Motor neuron (in vitro differentiated cells): ENCODE data around the gene NUDT14. TPM values are rescaled to one million over a fixed set of nuclear protein-coding genes. Genes with fewer than 3 reads are reported as not detected.

ENCODE experiments used
- ATAC-seq, 8 experiments: fragments of 200-7000 bp; cut with Tn5 transposase; replicated peaks in 6 of 8; 2 replicates each; pipeline ENCODE4 v1.8.0; 2021; ENCODE audit warnings: mild to moderate bottlenecking in 8 of 8, moderate library complexity in 8 of 8
- H3K27ac ChIP-seq, 2 donors: fragments of 250-450 bp; sonication (Bioruptor Pico); 2 replicates each; pipeline ENCODE4 v1.9.0; 2021; ENCODE audit warnings: antibody characterized with exemption in 2 of 2, mild to moderate bottlenecking in 2 of 2, moderate library complexity in 1 of 2
- H3K4me1 ChIP-seq, 2 donors: fragments of 250-450 bp; sonication (Bioruptor Pico); replicated peaks in 1 of 2; 2 replicates each; pipeline ENCODE4 v1.6.1; 2021; ENCODE audit warnings: antibody characterized with exemption in 2 of 2, mild to moderate bottlenecking in 2 of 2, moderate library complexity in 1 of 2
- H3K4me3 ChIP-seq, 5 donors: fragments of 250-450 bp; sonication (Bioruptor Pico); 2 replicates each; pipeline ENCODE4 v1.9.0; 2021; ENCODE audit warnings: antibody characterized with exemption in 5 of 5, mild to moderate bottlenecking in 5 of 5, moderate library complexity in 4 of 5
- WGBS, 10 experiments: fragments of 450-650 bp; shearing (Covaris generic); methylation state at CpG; one replicate each; pipeline ENCODE4 v1.0.0; 2022; 5-methylcytosine and 5-hydroxymethylcytosine counted together
- in situ Hi-C, 9 experiments: fragments of 400-800 bp; cut with MboI; loops; one replicate each; pipeline ENCODE4 v1.15.0; 2021; ENCODE audit warnings: low sequenced_read_pairs in 9 of 9, low pct_unique_long_range_greater_than_20kb in 2 of 9; ENCODE audit not compliant: unreplicated experiment in 9 of 9
- total RNA-seq, 8 experiments: library from RNA; unstranded; fragments of 300-600 nt; gene quantifications; 2 replicates each; pipeline versions ENCODE4 v1.2.3 to v1.2.4, GENCODE V29; 2022

The NUDT14 gene
- total RNA-seq, 8 experiments from 2014 or later, result 11.0 to 26.1 (median 20.8) TPM

DNA sequence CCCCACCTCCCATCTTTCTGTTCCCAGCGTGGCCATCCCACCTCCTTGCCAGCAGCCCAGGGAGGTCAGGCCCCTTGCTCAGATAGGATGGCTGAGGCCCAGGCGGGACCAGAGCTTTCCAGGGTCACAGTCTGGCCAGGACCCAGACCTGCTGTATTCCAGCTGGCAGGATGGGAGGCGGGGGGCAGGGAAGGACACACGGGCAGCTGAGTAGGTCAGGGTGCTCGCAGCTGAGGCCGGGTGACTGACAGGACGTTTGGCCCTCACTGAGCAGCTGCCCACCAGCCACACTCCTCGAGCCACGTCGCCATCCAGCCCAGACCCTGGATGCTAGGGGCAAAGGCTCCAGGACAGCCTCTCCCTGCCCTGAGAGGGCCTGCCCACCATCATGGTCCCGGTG, 4.0 kb downstream of the NUDT14 start:
- ATAC-seq, result no peak
- Histone ChIP-seq H3K4me3 (no peak overlapping the region), H3K27ac (no peak overlapping the region), H3K4me1 (peaks cover 9 to 27% of the 10 kb centered on the region in 2 donors)
- in situ Hi-C loops, result loop anchor here in 1 of 9 experiments (25.0 kb wide), 1 partner anchor 90 kb away; no protein-coding TSS in a partner anchor
- WGBS, 10 experiments, result 50 to 87% methylated on average over 1 to 3 of the region's 11 CpGs; no CpG with 5 or more reads in 8 of the 10 experiments

DNA sequence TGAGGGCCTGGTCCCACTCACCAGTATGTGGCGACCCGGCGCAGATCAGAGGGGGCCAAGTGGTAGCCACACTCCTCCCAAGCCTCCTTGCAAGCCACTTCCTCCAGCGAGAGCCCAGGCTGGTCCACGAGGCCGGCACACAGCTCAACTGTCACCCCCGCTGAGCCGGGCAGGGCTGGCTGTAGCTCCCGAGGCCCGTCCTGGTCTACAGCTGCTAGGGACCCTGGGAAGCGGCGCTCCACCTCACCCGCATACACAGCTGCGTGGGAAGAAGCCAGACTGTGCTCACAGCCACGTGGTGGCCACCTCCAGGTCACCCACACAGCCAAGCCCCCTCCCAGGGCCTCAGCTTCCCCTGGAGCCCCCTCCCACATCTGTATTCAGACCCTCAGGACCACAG, 4.6 kb downstream of the NUDT14 start:
- in situ Hi-C loops, result loop anchor here in 1 of 9 experiments (25.0 kb wide), 1 partner anchor 89 kb away; no protein-coding TSS in a partner anchor
- peak in 1 of 8 experiments; percentile 22 for ATAC-seq
- 90% methylated on average over 2 of the region's 15 CpGs; no CpG with 5 or more reads in 9 of the 10 experiments for WGBS, 10 experiments
- H3K27ac ChIP-seq, result no peak overlapping the region
- H3K4me3 ChIP-seq, result no peak overlapping the region
- H3K4me1 ChIP-seq, result peaks cover 9 to 24% of the 10 kb centered on the region in 2 donors

DNA sequence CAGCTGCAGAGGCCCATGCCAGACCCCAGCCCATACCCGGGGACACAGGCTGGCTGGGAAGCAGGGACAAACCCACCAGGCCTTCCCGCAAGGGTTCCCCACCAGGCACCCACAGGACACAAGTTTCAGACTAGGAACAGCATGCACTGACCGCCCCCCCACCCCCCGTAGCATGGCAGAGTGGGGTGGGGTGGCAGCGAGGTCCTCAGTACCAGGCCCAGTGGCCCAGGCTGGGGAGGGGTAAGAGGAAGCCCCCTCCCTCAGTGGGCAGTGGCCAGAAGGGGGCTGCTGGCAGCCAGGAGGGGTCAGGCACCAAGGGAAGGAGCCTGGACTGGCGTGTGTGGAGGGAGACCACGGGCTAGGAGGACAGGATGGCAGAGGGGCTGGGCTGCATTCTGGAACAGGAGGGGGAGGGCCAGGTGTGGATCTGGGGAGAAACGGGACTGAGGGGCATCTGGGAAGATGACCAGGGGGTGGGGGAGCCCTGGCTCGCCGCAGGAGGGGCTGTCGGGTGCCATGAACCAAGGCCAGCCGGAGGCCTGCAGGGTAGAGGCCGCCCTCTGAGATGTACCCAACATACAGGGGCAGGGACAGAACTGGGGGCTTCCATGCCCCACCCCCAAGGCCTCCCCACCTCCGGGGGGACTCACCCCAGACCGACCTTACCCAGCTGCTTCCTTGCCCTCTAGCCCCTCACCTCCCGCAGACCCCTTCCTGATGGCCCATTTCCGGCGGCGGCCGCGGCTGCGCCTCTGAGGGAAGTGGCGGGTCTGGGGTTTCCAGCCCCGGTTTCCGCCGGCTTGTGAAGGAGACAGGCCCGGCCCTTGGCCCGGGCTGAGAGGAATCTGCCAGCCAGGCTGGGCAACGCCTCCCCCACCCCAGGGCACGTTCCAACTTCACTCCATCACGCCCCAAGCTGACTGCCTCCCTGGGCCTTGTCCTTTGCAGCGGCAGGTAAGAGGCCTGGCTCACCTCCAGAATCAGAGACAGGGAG, 6.9 kb downstream of the NUDT14 start:
- Histone ChIP-seq H3K4me1 (peaks cover 3 to 30% of the 10 kb centered on the region in 2 donors), H3K27ac (no peak overlapping the region), H3K4me3 (no peak overlapping the region)
- WGBS, 10 experiments, result 76 to 84% methylated on average over 6 to 9 of the region's 32 CpGs; no CpG with 5 or more reads in 8 of the 10 experiments
- ATAC-seq, result no peak
- in situ Hi-C loops, result no loop called here

DNA sequence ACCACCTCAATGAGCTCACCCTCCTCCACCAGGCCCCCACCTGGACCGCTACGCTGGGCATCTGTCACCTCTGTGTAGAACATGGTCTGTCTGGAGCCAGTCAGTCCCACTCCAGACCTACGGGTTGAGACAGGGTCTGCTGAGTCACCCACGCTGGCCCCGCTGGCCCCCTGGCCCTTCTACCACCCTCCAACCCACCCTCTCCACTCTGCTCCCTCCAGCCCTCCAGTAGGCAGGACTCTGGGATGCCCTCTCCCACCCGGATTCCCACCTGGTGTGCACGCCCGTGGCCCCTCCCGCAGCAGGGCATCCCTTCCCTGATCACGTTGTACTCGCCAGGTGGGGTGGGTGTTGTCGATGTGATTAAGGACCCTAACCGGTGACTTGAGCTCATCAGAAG, 8.0 kb downstream of the NUDT14 start:
- WGBS, 10 experiments, result 100% methylated on average over 2 of the region's 13 CpGs; no CpG with 5 or more reads in 9 of the 10 experiments
- Histone ChIP-seq H3K27ac (no peak overlapping the region), H3K4me3 (no peak overlapping the region), H3K4me1 (peaks cover 3 to 21% of the 10 kb centered on the region in 2 donors)
- in situ Hi-C loops, result no loop called here
- ATAC-seq, result no peak

DNA sequence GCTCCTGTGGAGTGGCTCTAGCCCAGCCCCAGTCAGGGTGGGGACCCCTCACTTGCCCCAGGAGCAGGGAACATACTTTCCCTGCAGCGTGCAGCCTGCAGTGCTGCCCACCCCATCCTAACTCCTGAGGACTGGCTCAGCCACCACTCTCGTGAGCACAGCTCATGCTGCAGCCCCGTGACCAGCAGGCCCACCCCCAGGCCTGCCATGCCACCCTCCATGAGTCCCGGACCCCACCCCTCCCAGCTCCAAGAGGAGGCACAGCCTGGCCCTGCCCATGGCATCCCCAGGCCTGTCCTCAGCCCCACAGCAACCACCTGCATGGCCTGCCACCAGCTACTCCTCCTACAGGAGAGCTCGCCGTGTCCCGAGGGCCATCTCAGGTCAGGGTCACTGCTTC, 8.6 kb downstream of the NUDT14 start:
- no peak overlapping the region for H3K4me3 ChIP-seq
- H3K4me1 ChIP-seq, result peaks cover 3 to 21% of the 10 kb centered on the region in 2 donors
- no CpG with 5 or more reads among the region's 7 CpGs for WGBS, 10 experiments
- no peak for ATAC-seq
- in situ Hi-C loops, result no loop called here
- no peak overlapping the region for H3K27ac ChIP-seq

DNA sequence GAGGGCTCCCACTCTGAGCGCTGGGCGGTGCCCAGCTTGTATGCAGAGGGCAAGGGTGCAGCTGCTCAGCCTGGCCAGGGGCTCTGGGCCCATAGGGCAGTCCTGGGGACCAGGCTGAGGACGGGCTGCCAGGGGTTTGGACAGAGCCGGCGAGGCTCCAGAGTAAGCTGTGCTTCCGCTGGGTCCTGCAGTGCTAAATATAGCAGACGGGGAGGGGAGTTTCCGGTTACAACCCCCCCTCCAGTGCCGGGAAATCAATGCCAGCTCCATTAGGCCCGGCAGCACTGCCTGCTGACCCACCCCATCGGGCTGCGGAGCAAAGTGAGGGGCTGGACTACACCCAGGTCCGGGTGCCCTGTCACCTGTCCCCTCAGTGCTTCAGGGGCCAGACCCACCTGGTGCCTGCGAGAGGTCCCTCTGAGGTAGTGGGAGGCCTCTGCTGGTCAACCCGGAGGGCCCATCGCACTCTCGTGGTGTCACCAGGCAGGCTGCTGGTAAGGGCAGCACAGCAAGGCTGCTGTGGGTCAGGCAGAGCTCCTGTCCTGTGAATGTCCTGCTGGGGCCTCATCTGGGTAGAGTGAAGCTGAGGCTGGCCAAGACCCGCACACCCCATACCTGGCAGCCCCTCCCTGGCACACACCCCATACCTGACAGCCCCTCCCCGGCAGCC, 10.0 kb downstream of the NUDT14 start:
- WGBS, 10 experiments, result 10 to 52% (median 43%) methylated on average over 1 to 10 of the region's 19 CpGs; no CpG with 5 or more reads in 6 of the 10 experiments
- no peak overlapping the region for H3K27ac ChIP-seq
- peak in 1 of 8 experiments; percentile 5 for ATAC-seq
- H3K4me3 ChIP-seq, result no peak overlapping the region
- in situ Hi-C loops, result no loop called here
- H3K4me1 ChIP-seq, result peaks cover 9 to 28% of the 10 kb centered on the region in 2 donors

DNA sequence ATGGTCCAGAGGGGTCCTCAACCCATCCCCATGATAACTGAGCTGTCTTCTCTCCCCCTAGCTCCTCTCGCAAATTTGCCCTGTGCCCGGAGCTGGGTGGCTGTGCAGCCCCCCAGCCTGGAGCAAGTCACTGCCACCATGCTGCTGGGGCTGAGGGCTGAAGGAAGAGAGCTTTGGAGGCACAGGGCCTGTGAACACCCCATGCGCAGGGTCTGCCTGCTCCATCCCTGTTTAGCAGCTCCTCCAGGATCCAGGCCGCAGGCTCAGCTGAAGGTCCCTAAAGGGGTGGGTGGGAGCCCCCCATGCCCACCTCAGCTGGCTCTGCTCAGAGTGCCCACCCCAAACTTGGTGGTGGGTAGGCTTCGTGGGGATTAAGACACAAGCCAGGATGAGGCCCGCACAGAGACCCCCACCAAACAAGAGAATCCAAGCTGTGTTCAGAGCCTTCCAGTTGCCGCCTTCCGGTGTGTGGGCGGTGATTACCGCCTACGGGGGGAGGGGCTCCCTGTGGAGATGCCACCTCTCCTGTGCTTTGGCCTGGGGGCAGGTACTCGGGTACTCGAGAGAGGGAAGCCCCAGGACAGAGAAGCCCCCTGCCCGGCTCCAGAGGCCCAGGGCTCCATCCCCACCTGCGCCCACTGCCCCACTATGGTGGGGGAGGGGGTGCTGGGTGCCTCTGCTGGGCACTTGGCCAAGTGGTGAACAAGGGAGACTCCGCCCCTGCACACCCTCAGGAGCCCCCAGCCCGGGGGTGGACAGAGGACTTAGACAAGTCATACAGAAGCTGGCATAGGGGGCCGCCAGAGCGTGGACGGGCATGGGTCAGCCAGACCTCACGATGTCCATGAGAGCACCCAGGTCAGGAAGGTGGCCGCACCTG, 11.1 kb downstream of the NUDT14 start:
- H3K4me3 ChIP-seq, result no peak overlapping the region
- in situ Hi-C loops, result no loop called here
- no peak overlapping the region for H3K27ac ChIP-seq
- 41 to 93% (median 80%) methylated on average over 1 to 4 of the region's 22 CpGs; no CpG with 5 or more reads in 4 of the 10 experiments for WGBS, 10 experiments
- ATAC-seq, result no peak
- H3K4me1 ChIP-seq, result peaks cover 9 to 36% of the 10 kb centered on the region in 2 donors

DNA sequence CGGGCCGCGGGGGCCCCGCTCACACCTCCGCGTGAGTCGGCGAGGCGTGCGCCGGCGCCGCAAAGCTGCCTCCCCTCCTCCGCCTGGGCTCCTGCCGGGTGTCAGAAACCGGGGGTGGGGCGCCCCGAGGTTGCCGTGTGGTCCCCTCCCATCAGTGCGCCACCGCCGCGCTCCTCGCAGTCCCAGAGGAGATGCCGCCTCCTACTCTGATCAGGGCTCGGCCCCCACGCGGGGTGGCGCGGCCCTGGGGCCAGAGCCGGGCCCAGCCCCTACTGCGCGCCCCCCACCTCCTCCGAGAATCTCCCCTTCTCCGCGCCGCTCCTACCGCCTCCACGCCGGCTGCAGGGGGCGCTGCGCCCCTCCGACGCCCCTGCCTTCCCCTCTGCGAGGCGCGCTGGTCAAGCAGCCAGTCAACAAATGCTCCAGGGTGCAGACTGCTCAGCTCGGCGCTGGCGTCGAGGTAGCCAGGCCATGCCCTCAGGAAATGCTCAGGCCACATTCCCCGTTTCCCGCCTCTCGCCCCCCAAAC, 12.1 kb downstream of the NUDT14 start:
- WGBS, 10 experiments, result 14% methylated on average over 4 of the region's 54 CpGs; no CpG with 5 or more reads in 9 of the 10 experiments
- in situ Hi-C loops, result no loop called here
- peak overlapping the region; percentile 40 to 64 (median 43) for H3K4me3 ChIP-seq

DNA sequence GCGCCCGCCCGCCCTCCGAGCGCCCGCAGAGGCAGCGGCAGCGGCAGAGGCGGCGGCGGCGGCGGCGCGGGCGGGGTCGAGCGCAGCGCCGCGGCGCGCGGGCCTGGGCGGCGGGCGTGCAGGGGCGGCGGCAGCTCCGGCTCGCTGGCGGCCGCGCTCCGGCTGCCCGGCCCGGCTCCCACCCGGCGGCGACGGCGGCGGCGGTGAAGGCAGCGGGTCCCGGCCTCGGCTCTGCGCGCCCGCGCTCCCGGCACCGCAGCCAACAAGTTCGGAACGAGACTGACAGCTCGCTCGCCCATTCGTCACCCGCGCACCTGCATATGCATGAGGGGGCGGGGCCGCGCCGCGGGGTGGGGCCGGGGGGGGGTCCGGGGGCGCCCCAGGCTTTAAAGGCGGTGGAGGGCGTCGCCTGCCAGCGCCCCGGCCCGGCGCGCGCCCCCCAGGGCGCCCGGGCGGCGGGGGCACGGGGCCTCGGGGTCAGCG, 12.6 kb downstream of the NUDT14 start, which contains the start of gene JAG2:
TSS of gene JAG2 (minus strand) at position 281 of the 483 bp plus-strand sequence. CDS start 356 bp downstream, outside the sequence.
- WGBS, 10 experiments, result no CpG with 5 or more reads among the region's 84 CpGs
- ATAC-seq, result peak; percentile 52 to 66 (median 57)
- in situ Hi-C loops, result no loop called here
- Histone ChIP-seq H3K27ac (peak within 1 kb of the TSS; percentile 40 to 80), H3K4me3 (peak within 1 kb of the TSS; percentile 40 to 64 (median 43)), H3K4me1 (peaks cover 9 to 36% of the 10 kb centered on the region in 2 donors)

More for the DNA sequence above, 12.1 kb downstream of the NUDT14 start:
- Histone ChIP-seq H3K4me1 (peaks cover 9 to 36% of the 10 kb centered on the region in 2 donors), H3K27ac (peak overlapping the region in 1 of 2 donors; percentile 80)
- peak; percentile 25 to 81 (median 70) for ATAC-seq

DNA sequence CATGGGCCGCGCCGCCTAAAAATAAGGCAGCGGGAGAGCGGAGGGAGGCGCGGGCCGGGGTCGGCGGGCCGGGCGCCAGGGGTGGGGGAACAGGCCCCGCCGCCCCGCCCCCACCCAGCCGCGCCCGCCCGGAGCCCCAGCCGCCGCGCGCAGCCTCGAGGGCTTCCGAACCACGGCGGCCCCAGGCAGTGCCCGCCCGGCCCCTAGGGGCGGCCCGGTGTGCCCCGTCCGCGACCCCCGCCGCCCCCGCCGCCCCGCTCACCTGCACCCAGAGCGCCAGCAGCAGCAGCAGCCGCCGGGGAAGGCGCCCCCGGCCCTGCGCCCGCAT, 13.1 kb downstream of the NUDT14 start:
- H3K4me1 ChIP-seq, result peaks cover 9 to 40% of the 10 kb centered on the region in 2 donors
- in situ Hi-C loops, result no loop called here
- WGBS, 10 experiments, result no CpG with 5 or more reads among the region's 46 CpGs
- H3K4me3 ChIP-seq, result peak overlapping the region; percentile 40 to 64 (median 43)
- H3K27ac ChIP-seq, result peak overlapping the region; percentile 40 to 80
- ATAC-seq, result peak in 7 of 8 experiments; percentile 0 to 9 (median 5)

DNA sequence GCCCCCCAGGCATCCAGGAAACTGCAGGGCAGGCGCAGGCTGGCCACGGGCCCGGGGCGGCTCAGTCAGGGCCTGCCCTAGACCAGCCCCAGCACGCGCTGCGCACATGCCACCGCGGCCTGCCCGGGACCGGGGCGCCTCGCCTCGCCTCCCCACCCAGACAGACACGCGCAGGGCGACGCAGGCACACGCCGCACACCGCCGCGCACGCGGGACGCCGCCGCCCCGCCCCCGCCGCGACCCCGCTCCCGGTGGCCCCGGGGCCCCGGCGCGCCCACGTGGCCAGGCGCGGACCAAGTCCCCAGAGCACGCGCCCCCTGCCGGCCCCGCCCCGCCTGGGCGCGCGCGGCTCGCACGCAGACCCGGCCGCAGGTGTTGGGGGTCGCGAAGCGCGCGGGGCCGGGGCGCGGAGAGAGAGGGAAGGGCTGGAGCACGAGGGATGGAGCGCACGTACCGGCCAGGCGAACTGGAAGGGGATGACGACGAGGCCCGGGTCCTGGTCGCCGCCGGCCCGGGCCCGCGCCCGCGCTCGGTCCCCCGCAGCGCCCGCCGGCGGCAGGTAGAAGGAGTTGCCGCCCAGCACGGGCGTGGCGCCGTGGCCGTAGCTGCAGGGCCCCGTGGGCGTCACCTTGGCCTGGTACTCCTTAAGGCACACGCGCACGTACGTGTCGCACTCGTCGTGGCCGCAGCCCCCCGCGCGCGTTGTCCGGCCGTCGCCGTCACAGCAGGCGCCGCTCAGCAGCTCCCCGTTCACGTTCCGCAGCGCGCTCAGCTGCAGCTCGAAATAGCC, 13.6 kb downstream of the NUDT14 start:
- in situ Hi-C loops, result no loop called here
- peak; percentile 3 to 38 (median 22) for ATAC-seq
- 0 to 6% methylated on average over 11 to 32 of the region's 116 CpGs; no CpG with 5 or more reads in 8 of the 10 experiments for WGBS, 10 experiments
- Histone ChIP-seq H3K4me1 (peaks cover 9 to 42% of the 10 kb centered on the region in 2 donors), H3K4me3 (peak overlapping the region; percentile 40 to 64 (median 43)), H3K27ac (peak overlapping the region; percentile 40 to 80)
